Esophagus squamous epithelium (tissue), 4 donors: Measurements from ENCODE around the gene PTPRN2.

ENCODE experiments used
- CTCF ChIP-seq, 6 experiments: fragments of 450-650 bp in 4 of 6; fragments of 200-600 bp in 2 of 6; sonication (generic) in 2 of 6; IDR thresholded peaks; one replicate each; pipeline ENCODE4 v1.5.1; 2016 to 2019; ENCODE audit warnings: antibody characterized with exemption in 6 of 6, mild to moderate bottlenecking in 4 of 6, moderate library complexity in 4 of 6
- POLR2A ChIP-seq, 4 donors: fragments of 450-650 bp; IDR thresholded peaks; one replicate each; pipeline ENCODE4 v1.6.1; 2017; ENCODE audit warnings: antibody characterized with exemption in 4 of 4, mild to moderate bottlenecking in 4 of 4, moderate library complexity in 3 of 4

GRCh38 chr7:158083526-158084310 lies 503.9 kb downstream of the PTPRN2 start:
- no peak for TF ChIP-seq CTCF (IDR thresholded peaks at IDR 0.05)
- no peak for TF ChIP-seq POLR2A (IDR thresholded peaks at IDR 0.05)
